Neural progenitor cell (in vitro differentiated cells): Measurements from ENCODE around the gene ESPNL. TPM values are rescaled to one million over a fixed set of nuclear protein-coding genes. Genes with fewer than 3 reads are reported as not detected.

Experiments
- DNase-seq: peaks from one replicate; pipeline ENCODE4 v3.0.0-alpha.2; 2016; ENCODE audit warnings: low spot score
- H2AFZ ChIP-seq: fragments of 200-600 bp; sonication (generic); replicated peaks from 2 replicates; pipeline ENCODE4 v1.6.1; 2016; ENCODE audit warnings: antibody characterized with exemption
- H3F3A ChIP-seq: fragments of 200-600 bp; sonication (generic); 2 replicates; pipeline ENCODE4 v1.6.1; 2016; ENCODE audit warnings: antibody characterized with exemption, low read depth
- H3K27ac ChIP-seq: fragments of 200-600 bp; sonication (generic); 2 replicates; pipeline ENCODE4 v1.5.1; 2016; ENCODE audit warnings: mild to moderate bottlenecking
- H3K27me3 ChIP-seq: fragments of 200-600 bp; sonication (generic); 2 replicates; pipeline ENCODE4 v1.6.1; 2016; ENCODE audit warnings: mild to moderate bottlenecking, moderate library complexity
- H3K36me3 ChIP-seq: fragments of 200-600 bp; sonication (generic); 2 replicates; pipeline ENCODE4 v1.5.1; 2016
- H3K4me1 ChIP-seq: fragments of 200-600 bp; sonication (generic); 2 replicates; pipeline ENCODE4 v1.6.1; 2016; ENCODE audit warnings: mixed run types
- H3K4me2 ChIP-seq: fragments of 200-600 bp; sonication (generic); 2 replicates; pipeline ENCODE4 v1.6.1; 2016
- H3K4me3 ChIP-seq: fragments of 200-600 bp; sonication (generic); 2 replicates; pipeline ENCODE4 v1.5.1; 2016
- H3K79me2 ChIP-seq: fragments of 200-600 bp; sonication (generic); 2 replicates; pipeline ENCODE4 v1.6.1; 2016; ENCODE audit warnings: low read depth
- H3K9ac ChIP-seq: fragments of 200-600 bp; sonication (generic); 2 replicates; pipeline ENCODE4 v1.6.1; 2016
- H3K9me3 ChIP-seq: fragments of 200-600 bp; sonication (generic); 2 replicates; pipeline ENCODE4 v1.5.1; 2016; ENCODE audit warnings: low read depth
- H4K20me1 ChIP-seq: fragments of 200-600 bp; sonication (generic); 2 replicates; pipeline ENCODE4 v1.6.1; 2016; ENCODE audit warnings: low read depth
- H3K27ac Mint-ChIP-seq: 3 replicates; pipeline ENCODE4 v1.8.0; 2021; ENCODE audit warnings: mixed read lengths
- H3K27me3 Mint-ChIP-seq: 2 replicates; pipeline ENCODE4 v1.8.0; 2022; ENCODE audit warnings: low read depth, mild to moderate bottlenecking, inconsistent platforms, moderate library complexity, mixed read lengths; ENCODE audit not compliant: insufficient read depth
- H3K36me3 Mint-ChIP-seq: 3 replicates; pipeline ENCODE4 v1.8.0; 2021; ENCODE audit warnings: mixed read lengths
- H3K4me1 Mint-ChIP-seq: 3 replicates; pipeline ENCODE4 v1.8.0; 2021; ENCODE audit warnings: mixed read lengths
- H3K4me3 Mint-ChIP-seq: 3 replicates; pipeline ENCODE4 v1.8.0; 2021; ENCODE audit warnings: mild to moderate bottlenecking, moderate library complexity, mixed read lengths
- H3K9me3 Mint-ChIP-seq: 3 replicates; pipeline ENCODE4 v1.8.0; 2020; ENCODE audit warnings: mixed read lengths
- CTCF ChIP-seq: fragments of 200-600 bp; sonication (generic); IDR thresholded peaks from 2 replicates; pipeline ENCODE4 v1.5.1; 2017; ENCODE audit warnings: antibody characterized with exemption, mild to moderate bottlenecking
- EZH2 ChIP-seq: fragments of 200-600 bp; sonication (generic); IDR thresholded peaks from 2 replicates; pipeline ENCODE4 v1.6.1; 2017; ENCODE audit warnings: antibody characterized with exemption, mild to moderate bottlenecking, moderate library complexity
- EZH2phosphoT487 ChIP-seq: fragments of 200-600 bp; sonication (generic); IDR thresholded peaks from 2 replicates; pipeline ENCODE4 v1.6.1; 2017; ENCODE audit warnings: antibody characterized with exemption
- total RNA-seq: library from RNA; depleted of rRNA; stranded (reverse); fragments of >200 nt; gene quantifications from 2 replicates; pipeline ENCODE4 v1.2.3, GENCODE V29; 2015; ENCODE audit warnings: low replicate concordance

Gene ESPNL
- total RNA-seq, 1 donor from 2014 or later: 0.58 TPM

DNA sequence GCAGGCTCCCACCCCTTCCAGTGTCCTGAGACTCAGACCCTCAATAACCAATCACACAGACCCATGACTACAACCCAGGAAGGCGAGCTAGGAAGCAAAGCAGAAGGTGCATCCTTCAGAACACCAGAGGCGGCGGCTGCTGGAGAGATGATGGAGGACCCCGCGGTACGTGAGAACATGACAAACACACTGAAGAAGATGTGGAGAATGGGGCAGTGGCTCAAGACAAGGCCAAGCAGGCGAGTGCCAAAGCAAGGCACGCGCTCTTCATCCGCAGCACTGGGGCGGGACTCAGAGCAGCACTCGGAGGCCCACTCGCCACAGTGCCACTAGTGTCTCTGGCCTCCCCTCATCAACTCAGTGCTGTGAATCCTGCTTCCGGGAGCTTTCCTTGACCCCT is 72.3 kb downstream of the ESPNL start:
- DNase-seq: no peak
- no peak overlapping the region for H3K27ac ChIP-seq
- H3K27me3 ChIP-seq: no peaks in the 10 kb centered on the region
- no peaks in the 10 kb centered on the region for H3K9me3 ChIP-seq
- H3K4me1 ChIP-seq: no peaks in the 10 kb centered on the region
- H3K27me3 Mint-ChIP-seq: peaks cover 4% of the 10 kb centered on the region
- TF ChIP-seq EZH2: no peak
- TF ChIP-seq EZH2phosphoT487: no peak
- no peak for TF ChIP-seq CTCF
- no peak overlapping the region for H3K4me3 Mint-ChIP-seq
- H3K79me2 ChIP-seq: no peaks in the 10 kb centered on the region
- H3K9ac ChIP-seq: no peak overlapping the region
- no peaks in the 10 kb centered on the region for H3K36me3 ChIP-seq
- peaks cover 3% of the 10 kb centered on the region for H4K20me1 ChIP-seq
- no peak overlapping the region for H3K27ac Mint-ChIP-seq
- no peaks in the 10 kb centered on the region for H3F3A ChIP-seq
- H2AFZ ChIP-seq: no peak overlapping the region
- no peak overlapping the region for H3K4me2 ChIP-seq
- no peaks in the 10 kb centered on the region for H3K4me1 Mint-ChIP-seq
- H3K9me3 Mint-ChIP-seq: no peaks in the 10 kb centered on the region
- peaks cover 30% of the 10 kb centered on the region for H3K36me3 Mint-ChIP-seq
- H3K4me3 ChIP-seq: no peak overlapping the region

- no peaks in the 10 kb centered on the region for H3K9me3 ChIP-seq
- H3K27me3 Mint-ChIP-seq: peaks cover 4% of the 10 kb centered on the region
- H3K27ac Mint-ChIP-seq: no peak overlapping the region
- H3K4me2 ChIP-seq: no peak overlapping the region
- no peaks in the 10 kb centered on the region for H3K9me3 Mint-ChIP-seq
- H3K4me3 Mint-ChIP-seq: no peak overlapping the region
- H2AFZ ChIP-seq: no peak overlapping the region
- H3F3A ChIP-seq: no peaks in the 10 kb centered on the region
- H3K27me3 ChIP-seq: no peaks in the 10 kb centered on the region
- H3K4me1 ChIP-seq: no peaks in the 10 kb centered on the region
- DNase-seq: no peak
- H3K36me3 Mint-ChIP-seq: peaks cover 31% of the 10 kb centered on the region
- H3K4me3 ChIP-seq: no peak overlapping the region
- TF ChIP-seq CTCF (peak; percentile 33), EZH2phosphoT487 (no peak)
- H3K9ac ChIP-seq: no peak overlapping the region
- H3K36me3 ChIP-seq: peaks cover 6% of the 10 kb centered on the region
- H4K20me1 ChIP-seq: peaks cover 3% of the 10 kb centered on the region
- H3K27ac ChIP-seq: no peak overlapping the region
- no peaks in the 10 kb centered on the region for H3K79me2 ChIP-seq
- no peaks in the 10 kb centered on the region for H3K4me1 Mint-ChIP-seq
These were observed 73.6 kb downstream of the ESPNL start for GRCh38 chr2:238173692-238174091.

- H3K27ac ChIP-seq: no peak overlapping the region
- no peaks in the 10 kb centered on the region for H3K79me2 ChIP-seq
- no peaks in the 10 kb centered on the region for H3K4me1 ChIP-seq
- no peaks in the 10 kb centered on the region for H3K4me1 Mint-ChIP-seq
- no peak for DNase-seq
- no peak overlapping the region for H3K4me2 ChIP-seq
- H3K27me3 Mint-ChIP-seq: peaks cover 4% of the 10 kb centered on the region
- no peak for TF ChIP-seq EZH2phosphoT487
- no peak for TF ChIP-seq CTCF
- no peak for TF ChIP-seq EZH2
- no peak overlapping the region for H3K9ac ChIP-seq
- H3K4me3 Mint-ChIP-seq: no peak overlapping the region
- H3K27me3 ChIP-seq: no peaks in the 10 kb centered on the region
- H3K27ac Mint-ChIP-seq: no peak overlapping the region
- no peak overlapping the region for H3K4me3 ChIP-seq
- H4K20me1 ChIP-seq: peaks cover 3% of the 10 kb centered on the region
- no peak overlapping the region for H2AFZ ChIP-seq
- H3K36me3 Mint-ChIP-seq: peaks cover 37% of the 10 kb centered on the region
- peaks cover 6% of the 10 kb centered on the region for H3K36me3 ChIP-seq
- no peaks in the 10 kb centered on the region for H3K9me3 Mint-ChIP-seq
- H3F3A ChIP-seq: no peaks in the 10 kb centered on the region
- H3K9me3 ChIP-seq: no peaks in the 10 kb centered on the region
These were observed 74.2 kb downstream of the ESPNL start for GRCh38 chr2:238174291-238174690.

DNA sequence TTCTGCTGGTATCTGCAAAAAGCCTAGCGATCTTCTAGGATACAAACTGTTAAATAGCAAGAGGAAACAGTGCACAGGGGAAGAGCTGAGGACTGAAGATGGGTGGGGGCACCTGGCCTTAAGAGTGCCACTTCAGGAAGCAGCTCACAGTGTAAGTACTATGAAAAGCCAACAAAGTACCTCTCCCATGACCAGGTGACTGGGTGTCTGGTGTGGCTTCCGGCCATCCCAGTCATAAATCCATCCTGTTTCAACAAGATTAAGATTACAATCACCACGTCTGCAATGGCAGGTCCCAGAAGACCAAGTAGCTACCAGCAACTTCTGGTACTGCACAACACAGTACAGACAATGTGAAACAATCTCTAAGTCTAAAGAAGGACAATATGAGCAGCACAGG is 74.6 kb downstream of the ESPNL start:
- Histone ChIP-seq H3K36me3 (peaks cover 6% of the 10 kb centered on the region), H2AFZ (no peak overlapping the region), H3K4me1 (no peaks in the 10 kb centered on the region), H3F3A (no peaks in the 10 kb centered on the region), H3K27me3 (no peaks in the 10 kb centered on the region), H3K9ac (no peak overlapping the region), H3K79me2 (no peaks in the 10 kb centered on the region), H4K20me1 (peaks cover 3% of the 10 kb centered on the region), H3K4me3 (no peak overlapping the region), H3K27ac (no peak overlapping the region), H3K9me3 (no peaks in the 10 kb centered on the region), H3K4me2 (no peak overlapping the region)
- DNase-seq: no peak
- no peak for TF ChIP-seq CTCF
- TF ChIP-seq EZH2phosphoT487: no peak
- TF ChIP-seq EZH2: no peak
- peaks cover 4% of the 10 kb centered on the region for H3K27me3 Mint-ChIP-seq
- no peaks in the 10 kb centered on the region for H3K4me1 Mint-ChIP-seq
- H3K9me3 Mint-ChIP-seq: no peaks in the 10 kb centered on the region
- no peak overlapping the region for H3K27ac Mint-ChIP-seq
- H3K36me3 Mint-ChIP-seq: peaks cover 39% of the 10 kb centered on the region
- H3K4me3 Mint-ChIP-seq: no peak overlapping the region
